Stimulated activated CD8-positive, alpha-beta memory T cell treated with anti-CD3 and anti-CD28 coated beads, Interleukin-4, amount 100 ng/mL, for 1 hour (primary cell): ENCODE results near the gene MAPK8IP1.

Source experiments
- DNase-seq, 2 donors: peaks; one replicate each; pipeline ENCODE4 v3.0.0-alpha.2; 2020; ENCODE audit warnings: low read depth in 2 of 2, low spot score in 1 of 2

The MAPK8IP1 gene

GRCh38 chr11:45859661-45860140 is 25.8 kb upstream of the MAPK8IP1 start:
- DNase-seq = no peak

GRCh38 chr11:45860348-45860747 is 25.1 kb upstream of the MAPK8IP1 start:
- DNase-seq = no peak

GRCh38 chr11:45860764-45861510 is 24.5 kb upstream of the MAPK8IP1 start:
- DNase-seq = no peak

- DNase-seq = no peak
These were observed 21.4 kb upstream of the MAPK8IP1 start for GRCh38 chr11:45864041-45864440.

- no peak for DNase-seq
These were observed 15.9 kb upstream of the MAPK8IP1 start for GRCh38 chr11:45869551-45869950.

GRCh38 chr11:45870706-45871105 is 14.7 kb upstream of the MAPK8IP1 start:
- no peak for DNase-seq

- DNase-seq = no peak
These were observed 13.8 kb upstream of the MAPK8IP1 start for GRCh38 chr11:45871638-45872037.

GRCh38 chr11:45872651-45873356 is 12.6 kb upstream of the MAPK8IP1 start:
- no peak for DNase-seq

- DNase-seq = no peak
These were observed 9.1 kb upstream of the MAPK8IP1 start for GRCh38 chr11:45876401-45876800.

GRCh38 chr11:45877221-45877620 is 8.2 kb upstream of the MAPK8IP1 start:
- no peak for DNase-seq

- no peak for DNase-seq
These were observed 7.6 kb upstream of the MAPK8IP1 start for GRCh38 chr11:45877845-45878244.

GRCh38 chr11:45879803-45880686 is 5.4 kb upstream of the MAPK8IP1 start:
- no peak for DNase-seq

- no peak for DNase-seq
These were observed 4.5 kb upstream of the MAPK8IP1 start for GRCh38 chr11:45880772-45881570.

GRCh38 chr11:45881708-45882368 is 3.6 kb upstream of the MAPK8IP1 start:
- DNase-seq = no peak

- no peak for DNase-seq
These were observed 760 bp upstream of the MAPK8IP1 start for GRCh38 chr11:45884596-45885185.

- no peak for DNase-seq
These were observed 670 bp downstream of the MAPK8IP1 start for GRCh38 chr11:45885921-45886721.

GRCh38 chr11:45886816-45887520 is 1.5 kb downstream of the MAPK8IP1 start:
- no peak for DNase-seq

- no peak for DNase-seq
These were observed 2.1 kb downstream of the MAPK8IP1 start for GRCh38 chr11:45887587-45887986.
